NCI-H82 (cell line): ENCODE data around the gene ITCH.

ENCODE experiments used
- DNase-seq: peaks from one replicate; lab custom pipeline; 2025; lab: John Stamatoyannopoulos, UW

The ITCH gene

DNA sequence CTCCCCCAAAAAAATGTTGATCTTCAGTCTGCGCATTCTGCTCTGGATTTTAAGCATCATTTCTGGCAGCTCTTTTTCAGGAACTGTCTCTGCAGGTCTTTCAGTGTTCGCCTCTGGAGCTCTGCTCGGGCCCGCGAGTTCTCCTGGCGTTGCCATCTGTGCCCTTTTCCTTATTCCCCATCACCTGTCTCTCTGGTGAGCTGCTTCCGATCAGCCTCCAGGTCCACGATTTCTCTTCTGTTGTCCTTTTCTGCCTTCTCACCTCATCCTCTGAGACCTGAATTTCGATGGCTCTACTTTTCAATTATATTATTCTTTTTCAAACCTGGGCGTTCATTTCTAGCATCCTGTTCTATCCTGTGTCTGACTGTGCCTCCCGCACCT is 194.9 kb downstream of the ITCH start:
- DNase-seq: no peak

DNA sequence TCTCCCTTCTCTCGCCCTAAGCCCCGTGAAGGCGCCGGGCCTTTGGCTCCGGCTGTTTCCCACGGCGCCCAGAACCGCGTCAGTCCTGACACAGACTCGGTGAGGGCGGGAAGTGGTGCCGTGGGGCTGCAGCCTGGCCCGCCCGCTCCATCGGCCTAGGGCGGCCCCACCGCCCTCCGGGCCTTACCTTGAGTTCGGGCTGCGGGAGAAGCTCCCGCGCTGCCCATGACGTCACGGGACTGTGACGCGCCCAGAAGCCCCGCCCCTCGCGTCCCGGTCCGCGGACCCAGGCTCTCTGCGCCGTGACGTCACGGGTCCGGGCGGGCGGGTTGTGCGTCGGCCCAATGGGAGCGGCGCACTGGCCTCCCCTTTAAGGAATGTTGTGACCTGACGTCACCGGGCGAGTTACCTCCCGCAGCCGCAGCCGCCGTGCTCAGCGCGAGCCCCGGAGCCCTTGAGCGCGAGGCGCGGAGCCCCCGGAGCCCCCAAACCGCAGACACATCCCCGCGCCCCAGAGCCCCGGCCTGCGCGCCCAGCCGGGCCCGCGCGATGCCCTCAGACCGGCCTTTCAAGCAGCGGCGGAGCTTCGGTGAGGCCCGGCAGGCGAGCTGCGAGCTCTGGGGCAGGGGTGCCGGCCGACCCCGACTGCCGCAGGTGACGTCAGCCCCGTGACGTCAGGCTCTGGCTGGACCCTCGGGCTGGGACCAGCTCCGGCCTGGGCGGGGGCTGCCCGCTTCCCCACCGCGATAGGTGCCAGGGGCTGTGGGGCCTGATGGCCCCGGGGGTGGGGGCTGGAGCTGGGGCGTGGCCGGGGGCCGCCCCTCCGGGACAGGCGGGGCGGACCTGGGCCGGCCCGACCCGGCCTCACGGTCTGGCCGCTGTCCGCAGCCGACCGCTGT is 195.5 kb downstream of the ITCH start, which contains the start of gene MAP1LC3A:
Gene MAP1LC3A, plus strand, starts transcription at position 399 of the 899 bp plus-strand sequence. Its CDS starts 151 bp downstream, at position 550.
- DNase-seq: no peak

DNA sequence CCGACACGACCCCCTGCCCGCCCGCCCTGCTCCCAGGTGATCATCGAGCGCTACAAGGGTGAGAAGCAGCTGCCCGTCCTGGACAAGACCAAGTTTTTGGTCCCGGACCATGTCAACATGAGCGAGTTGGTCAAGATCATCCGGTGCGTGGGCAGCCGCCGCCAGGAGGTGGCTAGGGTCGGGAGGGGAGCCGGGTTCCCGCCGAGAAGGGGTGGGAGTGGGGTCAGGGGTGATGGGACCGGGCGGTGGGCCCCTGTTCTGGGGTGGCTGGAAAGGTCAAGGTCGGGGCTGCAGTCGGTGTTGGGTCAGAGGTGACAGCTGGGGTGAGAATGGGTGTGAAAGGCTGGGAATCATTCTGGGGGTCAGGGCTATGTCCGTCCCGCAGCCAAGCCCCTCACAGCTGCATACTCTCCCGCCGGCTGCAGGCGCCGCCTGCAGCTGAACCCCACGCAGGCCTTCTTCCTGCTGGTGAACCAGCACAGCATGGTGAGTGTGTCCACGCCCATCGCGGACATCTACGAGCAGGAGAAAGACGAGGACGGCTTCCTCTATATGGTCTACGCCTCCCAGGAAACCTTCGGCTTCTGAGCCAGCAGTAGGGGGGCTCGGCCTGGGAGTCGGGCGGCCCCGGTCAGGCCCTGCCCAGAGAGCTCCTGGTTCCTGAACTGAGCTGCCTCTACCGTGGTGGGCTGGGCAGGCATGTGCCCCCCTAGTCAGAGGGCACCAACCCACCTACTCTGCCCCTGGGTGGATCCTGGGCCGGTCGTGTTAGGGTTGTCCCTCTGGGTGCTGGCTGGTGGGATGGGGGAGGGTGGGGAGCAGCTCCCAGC is 196.5 kb downstream of the ITCH start:
- DNase-seq: no peak

DNA sequence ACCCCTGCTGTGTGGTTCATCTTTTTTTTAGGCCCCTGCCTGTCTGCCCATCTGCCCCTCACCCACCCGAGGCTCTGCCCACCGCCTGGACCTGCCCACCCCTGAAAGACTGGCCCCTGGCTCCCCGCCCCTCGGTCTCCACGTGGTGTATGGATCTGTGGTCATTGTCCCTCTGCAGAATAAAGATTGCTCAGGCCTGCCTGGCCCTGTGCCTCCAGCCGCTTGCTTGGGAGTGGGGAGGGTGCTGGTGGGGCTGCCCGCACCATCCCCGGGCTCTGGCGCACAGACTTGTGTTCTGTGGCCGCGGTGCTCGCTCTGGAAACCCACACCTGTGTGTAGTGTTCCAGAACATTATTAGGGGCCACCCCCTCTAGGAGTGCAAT is 197.1 kb downstream of the ITCH start:
- DNase-seq: no peak

DNA sequence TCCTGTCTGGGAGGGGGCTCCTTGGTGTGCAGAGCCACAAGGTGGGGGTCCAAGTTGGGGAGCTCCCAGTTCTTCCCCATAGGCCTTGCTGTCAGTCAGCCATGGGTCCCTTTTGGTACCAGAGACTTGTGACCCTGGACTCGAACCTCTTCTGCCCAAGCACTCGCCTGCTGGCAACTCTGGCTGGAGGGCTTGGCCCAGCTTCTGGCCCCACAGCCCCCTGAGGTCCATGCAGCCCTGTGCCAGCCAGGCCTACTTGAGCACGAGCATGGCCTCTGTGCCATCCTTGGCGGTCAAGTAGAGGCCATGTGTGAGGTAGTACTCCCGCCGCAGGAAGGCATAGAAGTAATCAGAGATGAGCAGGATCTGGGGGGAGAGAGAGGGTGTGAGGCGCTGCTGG is 197.5 kb downstream of the ITCH start:
- DNase-seq: no peak
